ENCODE measurements around the gene CMTM6. TPM values are rescaled to one million over a fixed set of nuclear protein-coding genes. Genes with fewer than 3 reads are reported as not detected.
"Not testable (repeated sequence)": the region's sequence is repeated elsewhere in the genome, so short reads cannot be mapped to it uniquely, and the experiment has no call there.

Gene CMTM6
- total RNA-seq, 2 donors from 2014 or later: 56.6 to 69.6 TPM

- Mint-ChIP-seq H3K4me3 (peak overlapping the region in 1 of 2 donors; percentile 39), H3K4me1 (ENCODE audit: low read depth) (peaks cover 49% of the 10 kb centered on the region), H3K36me3 (ENCODE audit: insufficient read depth in 2 of 2) (peaks cover 8 to 10% of the 10 kb centered on the region in 2 donors), H3K9me3 (peaks cover 0 to 3% of the 10 kb centered on the region in 2 donors), H3K27ac (peak overlapping the region; percentile 95), H3K27me3 (ENCODE audit: low read depth) (no peaks in the 10 kb centered on the region)
- DNase-seq (no peak), ATAC-seq (replicated peaks in 1 of 2) (no peak)
Observed at GRCh38 chr3:32471246-32471645, 31.4 kb downstream of the CMTM6 start.

GRCh38 chr3:32470362-32470761 is 32.3 kb downstream of the CMTM6 start:
- Mint-ChIP-seq H3K27ac (peak overlapping the region; percentile 95), H3K9me3 (peaks cover 0 to 3% of the 10 kb centered on the region in 2 donors), H3K36me3 (ENCODE audit: insufficient read depth in 2 of 2) (peaks cover 8 to 12% of the 10 kb centered on the region in 2 donors), H3K4me1 (ENCODE audit: low read depth) (peaks cover 53% of the 10 kb centered on the region), H3K4me3 (peak overlapping the region; percentile 19 to 44), H3K27me3 (ENCODE audit: low read depth) (no peaks in the 10 kb centered on the region)
- DNase-seq (no peak), ATAC-seq (replicated peaks in 1 of 2) (no peak)

GRCh38 chr3:32469151-32469874 is 33.3 kb downstream of the CMTM6 start:
- H3K4me1 Mint-ChIP-seq (ENCODE audit: low read depth): peaks cover 53% of the 10 kb centered on the region
- ATAC-seq (replicated peaks in 1 of 2): peak; percentile 60 to 71
- peaks cover 8 to 12% of the 10 kb centered on the region in 2 donors for H3K36me3 Mint-ChIP-seq (ENCODE audit: insufficient read depth in 2 of 2)
- H3K9me3 Mint-ChIP-seq: peaks cover 0 to 3% of the 10 kb centered on the region in 2 donors
- DNase-seq: no peak
- peak overlapping the region; percentile 19 to 51 for H3K4me3 Mint-ChIP-seq
- H3K27me3 Mint-ChIP-seq (ENCODE audit: low read depth): no peaks in the 10 kb centered on the region
- peak overlapping the region; percentile 95 for H3K27ac Mint-ChIP-seq

- Mint-ChIP-seq H3K4me1 (ENCODE audit: low read depth) (peaks cover 46% of the 10 kb centered on the region), H3K27ac (no peak overlapping the region), H3K9me3 (peaks cover 0 to 1% of the 10 kb centered on the region in 2 donors), H3K36me3 (ENCODE audit: insufficient read depth in 2 of 2) (peaks cover 5 to 6% of the 10 kb centered on the region in 2 donors), H3K4me3 (peak overlapping the region; percentile 38 to 66), H3K27me3 (ENCODE audit: low read depth) (no peaks in the 10 kb centered on the region)
- peak; percentile 54 to 68 for ATAC-seq (replicated peaks in 1 of 2)
- DNase-seq: peak; percentile 75 to 84
Observed at GRCh38 chr3:32467333-32468070, 35.1 kb downstream of the CMTM6 start.

- not testable (repeated sequence) for ATAC-seq (replicated peaks in 1 of 2); DNase-seq; H3K27ac Mint-ChIP-seq; H3K9me3 Mint-ChIP-seq; H3K27me3 Mint-ChIP-seq (ENCODE audit: low read depth); H3K36me3 Mint-ChIP-seq (ENCODE audit: insufficient read depth in 2 of 2)
- H3K4me1 Mint-ChIP-seq (ENCODE audit: low read depth): peaks cover 44% of the 10 kb centered on the region
- peak overlapping the region in 1 of 2 donors; percentile 36 for H3K4me3 Mint-ChIP-seq
Observed at GRCh38 chr3:32466808-32467207, 35.8 kb downstream of the CMTM6 start.

GRCh38 chr3:32464726-32465125 is 37.9 kb downstream of the CMTM6 start:
- H3K27ac Mint-ChIP-seq; ATAC-seq (replicated peaks in 1 of 2); H3K9me3 Mint-ChIP-seq; H3K36me3 Mint-ChIP-seq (ENCODE audit: insufficient read depth in 2 of 2); DNase-seq; H3K27me3 Mint-ChIP-seq (ENCODE audit: low read depth); H3K4me3 Mint-ChIP-seq: not testable (repeated sequence)
- H3K4me1 Mint-ChIP-seq (ENCODE audit: low read depth): peaks cover 24% of the 10 kb centered on the region

GRCh38 chr3:32463415-32463814 is 39.2 kb downstream of the CMTM6 start:
- H3K27me3 Mint-ChIP-seq (ENCODE audit: low read depth); H3K4me3 Mint-ChIP-seq; H3K36me3 Mint-ChIP-seq (ENCODE audit: insufficient read depth in 2 of 2); H3K27ac Mint-ChIP-seq; H3K9me3 Mint-ChIP-seq; DNase-seq; ATAC-seq (replicated peaks in 1 of 2): not testable (repeated sequence)
- H3K4me1 Mint-ChIP-seq (ENCODE audit: low read depth): peaks cover 13% of the 10 kb centered on the region

- H3K4me1 Mint-ChIP-seq (ENCODE audit: low read depth): peaks cover 16% of the 10 kb centered on the region
- not testable (repeated sequence) for H3K27ac Mint-ChIP-seq; ATAC-seq (replicated peaks in 1 of 2); H3K4me3 Mint-ChIP-seq; H3K27me3 Mint-ChIP-seq (ENCODE audit: low read depth); H3K9me3 Mint-ChIP-seq; H3K36me3 Mint-ChIP-seq (ENCODE audit: insufficient read depth in 2 of 2); DNase-seq
Observed at GRCh38 chr3:32462191-32462986, 40.3 kb downstream of the CMTM6 start.

- H3K4me1 Mint-ChIP-seq (ENCODE audit: low read depth): peaks cover 28% of the 10 kb centered on the region
- DNase-seq; H3K36me3 Mint-ChIP-seq (ENCODE audit: insufficient read depth in 2 of 2); H3K9me3 Mint-ChIP-seq; H3K4me3 Mint-ChIP-seq; ATAC-seq (replicated peaks in 1 of 2); H3K27ac Mint-ChIP-seq; H3K27me3 Mint-ChIP-seq (ENCODE audit: low read depth): not testable (repeated sequence)
Observed at GRCh38 chr3:32460817-32461496, 41.7 kb downstream of the CMTM6 start.

GRCh38 chr3:32460031-32460749 is 42.5 kb downstream of the CMTM6 start:
- Mint-ChIP-seq H3K9me3 (no peaks in the 10 kb centered on the region), H3K27me3 (ENCODE audit: low read depth) (no peaks in the 10 kb centered on the region), H3K4me3 (no peak overlapping the region), H3K4me1 (ENCODE audit: low read depth) (peaks cover 34% of the 10 kb centered on the region), H3K36me3 (ENCODE audit: insufficient read depth in 2 of 2) (peaks cover 4 to 6% of the 10 kb centered on the region in 2 donors), H3K27ac (peak overlapping the region; percentile 78)
- DNase-seq (peak; percentile 73 to 82), ATAC-seq (replicated peaks in 1 of 2) (peak; percentile 90 to 92)

- Mint-ChIP-seq H3K36me3 (ENCODE audit: insufficient read depth in 2 of 2) (peaks cover 4 to 6% of the 10 kb centered on the region in 2 donors), H3K9me3 (no peaks in the 10 kb centered on the region), H3K4me1 (ENCODE audit: low read depth) (peaks cover 42% of the 10 kb centered on the region), H3K4me3 (no peak overlapping the region), H3K27ac (peak overlapping the region; percentile 78), H3K27me3 (ENCODE audit: low read depth) (no peaks in the 10 kb centered on the region)
- no peak for ATAC-seq (replicated peaks in 1 of 2)
- no peak for DNase-seq
Observed at GRCh38 chr3:32459450-32459849, 43.2 kb downstream of the CMTM6 start.

GRCh38 chr3:32457971-32458471 is 44.6 kb downstream of the CMTM6 start:
- Mint-ChIP-seq H3K9me3 (no peaks in the 10 kb centered on the region), H3K27me3 (ENCODE audit: low read depth) (no peaks in the 10 kb centered on the region), H3K36me3 (ENCODE audit: insufficient read depth in 2 of 2) (peaks cover 6 to 10% of the 10 kb centered on the region in 2 donors), H3K27ac (peak overlapping the region; percentile 39), H3K4me3 (peak overlapping the region; percentile 47 to 84), H3K4me1 (ENCODE audit: low read depth) (peaks cover 43% of the 10 kb centered on the region)
- DNase-seq (peak; percentile 44 to 53), ATAC-seq (replicated peaks in 1 of 2) (peak; percentile 27 to 42)
